GM12878 (cell line): Measurements from ENCODE around the gene GMDS. TPM values are rescaled to one million over a fixed set of nuclear protein-coding genes. Genes with fewer than 3 reads are reported as not detected.

Experiments used
- ATAC-seq: fragments of 200-7000 bp; cut with Tn5 transposase; 3 replicates; pipeline ENCODE4 v1.9.1; 2020; ENCODE audit warnings: mild to moderate bottlenecking, moderate library complexity
- BruUV-seq: library from RNA; stranded (reverse); fragments of 400-500 nt; replicated peaks from 2 replicates; lab custom pipeline; 2021; lab: Mats Ljungman, UMichigan
- CTCF ChIA-PET: fragments of 300-600 bp; sonication (Branson Sonifier 250); formaldehyde crosslinking; extraction: SDS; loops from one replicate; lab custom pipeline; 2021; ENCODE audit warnings: inconsistent platforms; lab: Yijun Ruan, JAX
- POLR2A ChIA-PET: fragments of 350-600 bp; formaldehyde crosslinking; extraction: SDS; loops from one replicate; lab custom pipeline; 2021; ENCODE audit warnings: inconsistent platforms; lab: Charles Lee
- RAD21 ChIA-PET: fragments of 300-600 bp; sonication (Branson Sonifier 250); formaldehyde crosslinking; loops from one replicate; lab custom pipeline; 2023; ENCODE audit warnings: antibody characterized with exemption; ENCODE audit not compliant: unreplicated experiment; lab: Charles Lee
- SMC1A ChIA-PET: fragments of 300-600 bp; sonication (Branson Sonifier 250); formaldehyde crosslinking; loops from one replicate; lab custom pipeline; 2023; ENCODE audit not compliant: unreplicated experiment, uncharacterized antibody; lab: Charles Lee
- DNase-seq: peaks from one replicate; pipeline ENCODE4 v3.0.0-alpha.2; 2011; ENCODE audit warnings: low read depth, low spot score
- FAIRE-seq: peaks from 3 replicates; lab custom pipeline; 2011; peaks lifted over from hg19 to GRCh38; lab: Jason Lieb, UNC
- H2AFZ ChIP-seq: 2 replicates; pipeline ENCODE4 v1.6.0; 2011; ENCODE audit warnings: low read depth, low read length, control low read depth; ENCODE audit not compliant: control insufficient read depth
- H3K27ac ChIP-seq: 2 replicates; pipeline ENCODE4 v1.5.1; 2011; ENCODE audit warnings: control low read depth; ENCODE audit not compliant: control insufficient read depth, insufficient read depth
- H3K27me3 ChIP-seq, 2 experiments: replicated peaks in 1 of 2; 2 replicates each; pipeline versions ENCODE4 v1.6.0 to v1.6.1; 2011; ENCODE audit warnings: low read length in 1 of 2; ENCODE audit not compliant: control insufficient read depth in 2 of 2, insufficient read depth in 2 of 2
- H3K36me3 ChIP-seq, 2 experiments: 2 replicates each; pipeline ENCODE4 v1.5.1; 2011; ENCODE audit warnings: low read length in 1 of 2; ENCODE audit not compliant: control insufficient read depth in 2 of 2, insufficient read depth in 2 of 2
- H3K4me1 ChIP-seq: 2 replicates; pipeline ENCODE4 v1.6.1; 2011; ENCODE audit warnings: mild to moderate bottlenecking, low read length, moderate library complexity, mixed read lengths; ENCODE audit not compliant: control insufficient read depth, insufficient read depth
- H3K4me2 ChIP-seq: 2 replicates; pipeline ENCODE4 v1.6.0; 2011; ENCODE audit warnings: control low read depth; ENCODE audit not compliant: control insufficient read depth, insufficient read depth
- H3K4me3 ChIP-seq: fragments of 200-600 bp; sonication (generic); 2 replicates; pipeline ENCODE4 v1.5.1; 2016
- H3K79me2 ChIP-seq: 2 replicates; pipeline ENCODE4 v1.6.0; 2011; ENCODE audit warnings: low read length; ENCODE audit not compliant: control insufficient read depth, insufficient read depth
- H3K9ac ChIP-seq: 2 replicates; pipeline ENCODE4 v1.8.0; 2011; ENCODE audit warnings: low read length, control low read depth, mixed read lengths; ENCODE audit not compliant: control insufficient read depth, insufficient read depth
- H3K9me3 ChIP-seq: replicated peaks from 3 replicates; pipeline ENCODE4 v1.5.1; 2011; ENCODE audit warnings: mild to moderate bottlenecking, low read length; ENCODE audit not compliant: control insufficient read depth, insufficient read depth
- H4K20me1 ChIP-seq: 2 replicates; pipeline ENCODE4 v1.6.0; 2011; ENCODE audit not compliant: control insufficient read depth, insufficient read depth
- ATF7 ChIP-seq: fragments of 450-650 bp; IDR thresholded peaks from 2 replicates; pipeline ENCODE4 v1.6.1; 2016; ENCODE audit warnings: low read depth, mild to moderate bottlenecking
- IRF4 ChIP-seq: IDR thresholded peaks from 2 replicates; pipeline ENCODE4 v1.6.1; 2011; ENCODE audit warnings: low read depth, low read length
- RAD21 ChIP-seq: IDR thresholded peaks from 2 replicates; pipeline ENCODE4 v1.6.1; 2011; ENCODE audit warnings: mild to moderate bottlenecking, low read depth, low read length, moderate library complexity; ENCODE audit not compliant: insufficient read depth
- RB1 ChIP-seq: fragments of 450-650 bp; formaldehyde crosslinking; IDR thresholded peaks from 2 replicates; pipeline ENCODE4 v1.6.1; 2017; ENCODE audit warnings: mild to moderate bottlenecking, borderline replicate concordance
- SMC3 ChIP-seq: IDR thresholded peaks from 2 replicates; pipeline ENCODE4 v1.6.1; 2011; ENCODE audit warnings: low read length, improper control_type of control experiment, borderline replicate concordance
- TCF7 ChIP-seq: IDR thresholded peaks from 2 replicates; pipeline ENCODE4 v1.6.1; 2014; ENCODE audit warnings: antibody characterized with exemption, borderline replicate concordance
- WGBS: methylation state at CpG from one replicate; pipeline ENCODE4 v1.1.6; 2016; ENCODE audit warnings: low lambda C conversion rate; ENCODE audit not compliant: insufficient replicate concordance, insufficient coverage; ENCODE audit errors: missing lambda C conversion rate; 5-methylcytosine and 5-hydroxymethylcytosine counted together
- in situ Hi-C: fragments of 300-500 bp; cut with MboI; formaldehyde crosslinking; loops from 9 replicates; pipeline ENCODE4 v1.14.3; 2018; ENCODE audit warnings: mixed read lengths
- intact Hi-C: fragments of 100-400 bp; cut with micrococcal nuclease; formaldehyde crosslinking; loops from one replicate; pipeline ENCODE4 v1.14.2; 2022; ENCODE audit not compliant: unreplicated experiment
- polyA plus RNA-seq, 11 experiments: library from polyadenylated mRNA; depleted of rRNA in 4 of 11; unstranded in 6 of 11; stranded (reverse) in 5 of 11; fragments of >200 nt; fragmentation: Nextera tagmentation in 4 of 11; fragmentation: Illumina TruSeq in 1 of 11; extraction: Ambion mirVana in 4 of 11; extraction: Trizol in 1 of 11; gene quantifications; 1 replicate in 1 of 11; 2 replicates in 10 of 11; pipeline versions ENCODE4 v1.2.1 to v1.2.3, GENCODE V29; 2011 to 2016; ENCODE audit warnings: inconsistent platforms in 2 of 11, missing spikeins in 2 of 11, low read depth in 1 of 11
- total RNA-seq, 4 experiments: library from RNA; depleted of rRNA in 3 of 4; stranded (reverse); fragments of >200 nt in 3 of 4; fragmentation: Illumina TruSeq in 1 of 4; extraction: Trizol in 1 of 4; gene quantifications; 2 replicates each; pipeline versions ENCODE4 v1.2.1 to v1.2.3, GENCODE V29; 2013 to 2021
- TF ChIP-seq, protein P1 (sequence below), 3 experiments: IDR thresholded peaks in 2 of 3; conservative IDR thresholded peaks in 1 of 3; 2 replicates each; pipeline ENCODE4 v1.5.1; 2011; ENCODE audit warnings: low read depth in 3 of 3, low read length in 3 of 3, mild to moderate bottlenecking in 3 of 3, control low read depth in 2 of 3, moderate library complexity in 2 of 3, inconsistent platforms in 1 of 3, mixed read lengths in 1 of 3; ENCODE audit not compliant: control insufficient read depth in 2 of 3, insufficient read depth in 1 of 3; ENCODE audit errors: extremely low read depth in 1 of 3

Gene GMDS
- total and polyA plus RNA-seq, 10 of the 15 experiments (the other 5 are each of a cell fraction or from before 2014, with no cell fraction given), result 0.61 to 53.8 (median 29.3) TPM

DNA sequence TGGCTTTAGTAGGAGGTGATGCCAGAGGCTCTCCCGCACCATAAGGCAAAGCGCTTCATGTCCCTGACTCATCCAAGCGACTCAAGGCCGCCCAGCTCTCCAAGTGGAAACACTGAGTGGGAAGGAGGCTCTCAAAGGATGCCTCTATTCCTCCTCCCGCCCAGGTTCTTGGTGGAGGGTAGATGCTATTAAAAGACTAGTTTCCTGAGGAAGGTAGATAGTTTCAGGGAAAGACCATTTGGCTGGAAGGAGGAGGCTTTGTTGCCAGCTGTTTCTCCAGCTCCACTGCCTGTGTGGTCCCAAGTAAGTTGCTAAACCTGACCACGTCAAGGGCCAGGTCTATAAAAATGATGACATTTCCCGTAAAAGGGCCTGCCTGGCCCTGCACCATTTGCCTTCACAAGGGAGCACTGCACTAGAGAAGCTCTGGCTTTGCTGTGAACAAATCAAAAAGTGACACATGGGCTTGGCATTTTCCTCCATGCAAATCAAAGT, 48.2 kb downstream of the GMDS start (continued):
- no peak for TF ChIP-seq IRF4

DNA sequence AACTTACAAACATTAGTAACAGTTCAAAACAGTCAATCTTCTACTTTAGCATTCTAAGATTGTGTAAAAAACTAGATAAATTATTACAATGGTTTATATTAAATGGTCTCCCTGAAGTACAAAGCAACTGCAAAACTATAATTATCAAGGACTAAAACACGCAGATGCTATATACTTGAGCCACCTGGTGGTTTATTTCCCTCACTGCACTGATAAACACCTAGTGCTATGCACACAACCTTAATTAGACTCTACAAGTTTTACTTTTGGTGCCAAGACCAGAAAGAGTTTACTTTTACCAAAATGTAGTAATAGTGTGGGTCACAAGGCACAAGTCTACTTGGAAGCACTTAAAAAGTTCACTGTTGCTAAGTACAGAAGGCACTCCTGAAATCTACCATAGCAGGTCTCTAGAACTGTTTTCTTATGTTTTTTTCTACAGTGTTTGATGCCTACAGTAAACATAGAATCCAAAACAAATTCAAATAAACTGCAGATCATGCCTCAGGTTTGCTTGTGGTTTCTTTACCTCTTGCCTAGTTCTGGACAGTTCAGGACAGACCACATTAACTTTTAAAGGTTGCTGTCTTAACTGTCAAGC, 49.2 kb downstream of the GMDS start:
- H3K9me3 ChIP-seq, result no peaks in the 10 kb centered on the region; the same call in 2 of the 3 replicates
- H3K4me3 ChIP-seq, result no peak overlapping the region
- BruUV-seq, result no TSS peak
- no peak overlapping the region for H3K9ac ChIP-seq
- ChIA-PET CTCF (interaction anchor here (0.7 to 2.6 kb wide), 13 partner anchors 12 to 671 kb away, joined by 3 to 18 read pairs (median 5); no protein-coding TSS in a partner anchor), POLR2A (no interaction called here), SMC1A (interaction anchor here (0.8 to 1.6 kb wide), 5 partner anchors 12 to 600 kb away, joined by 3 to 6 read pairs (median 5); no protein-coding TSS in a partner anchor), RAD21 (interaction anchor here (1.0 to 2.0 kb wide), 4 partner anchors 12 to 600 kb away, joined by 3 to 6 read pairs (median 4); no protein-coding TSS in a partner anchor)
- TF ChIP-seq RAD21, result peak; percentile 88
- TF ChIP-seq RB1, result 0 out of 2 replicates have a peak, but pooled peaks have one; percentile 41
- 0 out of 2 replicates have a peak, but pooled peaks have one; percentile 18 for TF ChIP-seq TCF7
- no peak for TF ChIP-seq ATF7
- TF ChIP-seq, protein P1, sequence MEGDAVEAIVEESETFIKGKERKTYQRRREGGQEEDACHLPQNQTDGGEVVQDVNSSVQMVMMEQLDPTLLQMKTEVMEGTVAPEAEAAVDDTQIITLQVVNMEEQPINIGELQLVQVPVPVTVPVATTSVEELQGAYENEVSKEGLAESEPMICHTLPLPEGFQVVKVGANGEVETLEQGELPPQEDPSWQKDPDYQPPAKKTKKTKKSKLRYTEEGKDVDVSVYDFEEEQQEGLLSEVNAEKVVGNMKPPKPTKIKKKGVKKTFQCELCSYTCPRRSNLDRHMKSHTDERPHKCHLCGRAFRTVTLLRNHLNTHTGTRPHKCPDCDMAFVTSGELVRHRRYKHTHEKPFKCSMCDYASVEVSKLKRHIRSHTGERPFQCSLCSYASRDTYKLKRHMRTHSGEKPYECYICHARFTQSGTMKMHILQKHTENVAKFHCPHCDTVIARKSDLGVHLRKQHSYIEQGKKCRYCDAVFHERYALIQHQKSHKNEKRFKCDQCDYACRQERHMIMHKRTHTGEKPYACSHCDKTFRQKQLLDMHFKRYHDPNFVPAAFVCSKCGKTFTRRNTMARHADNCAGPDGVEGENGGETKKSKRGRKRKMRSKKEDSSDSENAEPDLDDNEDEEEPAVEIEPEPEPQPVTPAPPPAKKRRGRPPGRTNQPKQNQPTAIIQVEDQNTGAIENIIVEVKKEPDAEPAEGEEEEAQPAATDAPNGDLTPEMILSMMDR (IDR thresholded peaks at IDR 0.05 in 2 of 3, conservative IDR thresholded peaks at IDR 0.05 in 1 of 3; ENCODE audit: control insufficient read depth in 2 of 3, extremely low read depth in 1 of 3, insufficient read depth in 1 of 3, low read depth in 3 of 3, low read length in 3 of 3), result peak; percentile 67 to 79 (median 77)
- peak; percentile 95 for TF ChIP-seq SMC3
- DNase-seq (peak; percentile 13), FAIRE-seq (peak; percentile 59), ATAC-seq (peak; percentile 87)
- H3K79me2 ChIP-seq, result no peaks in the 10 kb centered on the region
- H2AFZ ChIP-seq, result no peak overlapping the region
- no peak overlapping the region for H3K4me2 ChIP-seq
- no peaks in the 10 kb centered on the region for H3K27me3 ChIP-seq
- H3K4me1 ChIP-seq, result no peaks in the 10 kb centered on the region
- H3K36me3 ChIP-seq, result no peaks in the 10 kb centered on the region; a peak in 1 of 4 replicates
- in situ Hi-C loops (no loop called here), intact Hi-C loops (loop anchor here (1.0 to 2.0 kb wide), 2 partner anchors 592 to 599 kb away; no protein-coding TSS in a partner anchor)
- 0% methylated on average over 1 of the region's 1 CpG for WGBS
- no peaks in the 10 kb centered on the region for H4K20me1 ChIP-seq
- H3K27ac ChIP-seq, result no peak overlapping the region
